Measurements from ENCODE around the gene RSPO1. TPM values are rescaled to one million over a fixed set of nuclear protein-coding genes. Genes with fewer than 3 reads are reported as not detected.

RSPO1 gene
- polyA plus RNA-seq, 1 donor (not counting 4 experiments of a cell fraction or from before 2014, with no cell fraction given), result not detected

DNA sequence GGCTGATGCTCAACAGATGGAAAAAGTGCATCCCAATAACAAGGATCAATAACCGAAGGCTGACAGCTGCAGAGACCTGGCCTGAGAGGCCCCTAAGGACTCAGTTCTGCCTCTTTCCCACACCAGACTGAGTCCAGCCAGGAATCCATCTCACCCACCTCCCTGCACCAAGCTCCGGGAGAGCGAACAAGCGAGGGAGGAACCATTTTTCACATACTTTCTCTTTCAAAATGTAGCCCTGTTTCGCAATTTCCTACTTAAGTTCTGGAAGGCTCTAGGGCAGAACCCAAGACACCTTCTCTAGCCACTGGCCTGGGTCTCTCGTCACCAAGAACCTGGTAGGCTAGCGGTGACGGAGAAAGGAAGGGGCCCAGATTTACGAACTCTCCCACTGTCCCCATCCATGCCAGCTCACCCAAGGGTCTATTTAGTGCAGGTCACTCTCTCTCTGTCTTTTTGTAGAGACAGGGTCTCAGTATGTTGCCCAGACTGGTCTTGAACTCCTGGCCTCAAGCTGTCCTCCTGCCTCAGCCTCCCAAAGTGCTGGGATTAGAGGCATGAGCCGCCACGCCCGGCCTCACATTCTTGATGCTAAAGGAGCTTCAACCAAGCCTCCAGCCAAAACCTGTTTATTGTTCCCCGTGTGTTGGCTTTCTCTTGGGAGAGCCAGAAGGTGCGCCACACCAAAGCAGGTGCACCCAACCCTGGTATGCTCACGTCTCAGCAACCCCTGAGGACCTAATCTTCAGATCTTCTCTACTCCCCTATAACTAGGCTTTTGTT is 28.0 kb downstream of the RSPO1 start:
- peaks cover 28% of the 10 kb centered on the region for H3K27me3 ChIP-seq (ENCODE audit: control insufficient read depth, extremely low read depth, insufficient read depth, low read length)
- dilution Hi-C loops (cut with MboI; ENCODE audit: extremely low pct_ligation_motif_present, low sequenced_read_pairs), result no loop called here
- no peaks in the 10 kb centered on the region for H3K9me3 ChIP-seq (ENCODE audit: control insufficient read depth, low read depth, low read length)
- H3K27ac ChIP-seq (ENCODE audit: control insufficient read depth, insufficient read depth, low read length), result no peak overlapping the region
- H3K4me3 ChIP-seq (ENCODE audit: control insufficient read depth in 2 of 3, extremely low read depth in 1 of 3, insufficient read depth in 2 of 3, low read depth in 1 of 3, low read length in 3 of 3), result no peak overlapping the region
- no peak overlapping the region for H3K9ac ChIP-seq (ENCODE audit: control insufficient read depth, extremely low read depth, insufficient read depth, low read length)
- no peaks in the 10 kb centered on the region for H3K36me3 ChIP-seq (ENCODE audit: control insufficient read depth in 2 of 2, extremely low read depth in 1 of 2, insufficient read depth in 2 of 2, low read length in 2 of 2)
- no peak for FAIRE-seq
- TF ChIP-seq EZH2 (IDR thresholded peaks at IDR 0.05; ENCODE audit: low read length), result no peak
- TF ChIP-seq, protein P1, sequence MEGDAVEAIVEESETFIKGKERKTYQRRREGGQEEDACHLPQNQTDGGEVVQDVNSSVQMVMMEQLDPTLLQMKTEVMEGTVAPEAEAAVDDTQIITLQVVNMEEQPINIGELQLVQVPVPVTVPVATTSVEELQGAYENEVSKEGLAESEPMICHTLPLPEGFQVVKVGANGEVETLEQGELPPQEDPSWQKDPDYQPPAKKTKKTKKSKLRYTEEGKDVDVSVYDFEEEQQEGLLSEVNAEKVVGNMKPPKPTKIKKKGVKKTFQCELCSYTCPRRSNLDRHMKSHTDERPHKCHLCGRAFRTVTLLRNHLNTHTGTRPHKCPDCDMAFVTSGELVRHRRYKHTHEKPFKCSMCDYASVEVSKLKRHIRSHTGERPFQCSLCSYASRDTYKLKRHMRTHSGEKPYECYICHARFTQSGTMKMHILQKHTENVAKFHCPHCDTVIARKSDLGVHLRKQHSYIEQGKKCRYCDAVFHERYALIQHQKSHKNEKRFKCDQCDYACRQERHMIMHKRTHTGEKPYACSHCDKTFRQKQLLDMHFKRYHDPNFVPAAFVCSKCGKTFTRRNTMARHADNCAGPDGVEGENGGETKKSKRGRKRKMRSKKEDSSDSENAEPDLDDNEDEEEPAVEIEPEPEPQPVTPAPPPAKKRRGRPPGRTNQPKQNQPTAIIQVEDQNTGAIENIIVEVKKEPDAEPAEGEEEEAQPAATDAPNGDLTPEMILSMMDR (optimal IDR thresholded peaks at IDR 0.05 in 1 of 3, IDR thresholded peaks at IDR 0.05 in 1 of 3, conservative IDR thresholded peaks at IDR 0.05 in 1 of 3; ENCODE audit: extremely low read depth in 1 of 3, insufficient read depth in 2 of 3, low read length in 3 of 3), result no peak
- peaks cover 4% of the 10 kb centered on the region for H3K4me1 ChIP-seq (ENCODE audit: control insufficient read depth, extremely low read depth, insufficient read depth, low read length)
- no peak overlapping the region for H3K4me2 ChIP-seq (ENCODE audit: control insufficient read depth, extremely low read depth, insufficient read depth, low read depth, low read length)
- H2AFZ ChIP-seq (ENCODE audit: control insufficient read depth, low read length), result no peak overlapping the region
- DNase-seq (ENCODE audit: low read depth, low spot score), result no peak
- no peaks in the 10 kb centered on the region for H4K20me1 ChIP-seq (ENCODE audit: control insufficient read depth, extremely low read depth, insufficient read depth, low read length)
- H3K79me2 ChIP-seq (ENCODE audit: control insufficient read depth, insufficient read depth, low read length), result no peaks in the 10 kb centered on the region
- no peaks in the 10 kb centered on the region for H3K9me1 ChIP-seq (ENCODE audit: control insufficient read depth, extremely low read depth, insufficient read depth, low read length)

DNA sequence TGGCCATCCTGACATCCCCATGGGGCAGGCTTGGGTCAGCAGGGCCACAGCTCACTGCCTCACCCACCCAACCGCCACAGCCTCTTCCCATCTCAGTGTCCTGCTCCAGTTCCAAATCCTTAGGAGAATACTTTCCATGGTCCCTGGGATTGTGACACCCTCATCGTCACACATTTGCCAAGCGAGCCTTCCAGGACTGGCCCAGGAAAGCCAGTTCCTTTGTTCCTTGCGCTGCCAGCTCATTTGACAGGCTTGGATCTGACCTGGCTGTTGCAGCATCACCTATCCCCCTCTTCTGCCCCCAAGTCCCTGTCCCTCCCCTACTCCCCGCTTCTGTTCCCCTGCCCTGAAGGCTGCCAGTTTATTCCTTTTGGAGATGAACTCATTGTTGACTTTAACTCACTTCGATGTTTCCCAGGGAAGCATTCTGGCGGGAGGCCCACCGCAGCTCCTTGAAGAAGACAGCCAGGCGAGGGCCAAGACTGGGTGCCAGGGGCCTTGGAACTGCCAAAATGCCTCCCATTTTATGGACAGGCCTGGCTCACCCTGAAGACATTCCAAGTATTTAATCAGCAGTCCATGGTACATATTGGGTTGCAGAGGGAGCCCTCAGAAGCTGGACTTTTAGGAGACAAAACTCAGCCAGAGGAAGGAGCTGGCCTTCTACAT is 28.8 kb downstream of the RSPO1 start:
- H3K4me1 ChIP-seq (ENCODE audit: control insufficient read depth, extremely low read depth, insufficient read depth, low read length), result peaks cover 4% of the 10 kb centered on the region
- no peak overlapping the region for H3K27ac ChIP-seq (ENCODE audit: control insufficient read depth, insufficient read depth, low read length)
- H3K9ac ChIP-seq (ENCODE audit: control insufficient read depth, extremely low read depth, insufficient read depth, low read length), result no peak overlapping the region
- H3K27me3 ChIP-seq (ENCODE audit: control insufficient read depth, extremely low read depth, insufficient read depth, low read length), result peaks cover 24% of the 10 kb centered on the region
- H4K20me1 ChIP-seq (ENCODE audit: control insufficient read depth, extremely low read depth, insufficient read depth, low read length), result no peaks in the 10 kb centered on the region
- FAIRE-seq (no peak), DNase-seq (ENCODE audit: low read depth, low spot score) (no peak)
- H2AFZ ChIP-seq (ENCODE audit: control insufficient read depth, low read length), result no peak overlapping the region
- H3K79me2 ChIP-seq (ENCODE audit: control insufficient read depth, insufficient read depth, low read length), result no peaks in the 10 kb centered on the region
- H3K4me2 ChIP-seq (ENCODE audit: control insufficient read depth, extremely low read depth, insufficient read depth, low read depth, low read length), result no peak overlapping the region
- no peaks in the 10 kb centered on the region for H3K9me3 ChIP-seq (ENCODE audit: control insufficient read depth, low read depth, low read length)
- TF ChIP-seq EZH2 (IDR thresholded peaks at IDR 0.05; ENCODE audit: low read length), result no peak
- TF ChIP-seq, protein P1 (optimal IDR thresholded peaks at IDR 0.05 in 1 of 3, IDR thresholded peaks at IDR 0.05 in 1 of 3, conservative IDR thresholded peaks at IDR 0.05 in 1 of 3; ENCODE audit: extremely low read depth in 1 of 3, insufficient read depth in 2 of 3, low read length in 3 of 3), result no peak
- no peaks in the 10 kb centered on the region for H3K9me1 ChIP-seq (ENCODE audit: control insufficient read depth, extremely low read depth, insufficient read depth, low read length)
- H3K4me3 ChIP-seq (ENCODE audit: control insufficient read depth in 2 of 3, extremely low read depth in 1 of 3, insufficient read depth in 2 of 3, low read depth in 1 of 3, low read length in 3 of 3), result no peak overlapping the region
- dilution Hi-C loops (cut with MboI; ENCODE audit: extremely low pct_ligation_motif_present, low sequenced_read_pairs), result no loop called here
- H3K36me3 ChIP-seq (ENCODE audit: control insufficient read depth in 2 of 2, extremely low read depth in 1 of 2, insufficient read depth in 2 of 2, low read length in 2 of 2), result no peaks in the 10 kb centered on the region

Data from keratinocyte (primary cell).